Testis (tissue), 3 donors: Measurements from ENCODE around the gene PGM2. TPM values are rescaled to one million over a fixed set of nuclear protein-coding genes. Genes with fewer than 3 reads are reported as not detected.
A peak's percentile ranks its signal among the peaks of the same experiment; 100 is the strongest.
"Not testable (repeated sequence)": the region's sequence is repeated elsewhere in the genome, so short reads cannot be mapped to it uniquely, and the experiment has no call there.

Experiments
- DNase-seq: peaks from one replicate; pipeline ENCODE4 v3.0.0-alpha.2; 2019
- H3K27ac ChIP-seq, 2 donors: fragments of 200-600 bp; sonication (generic); one replicate each; pipeline ENCODE4 v1.5.1; 2019
- H3K27me3 ChIP-seq: fragments of 200-600 bp; sonication (generic); one replicate; pipeline ENCODE4 v1.5.1; 2019
- H3K36me3 ChIP-seq: fragments of 200-600 bp; sonication (generic); one replicate; pipeline ENCODE4 v1.5.1; 2017; ENCODE audit warnings: low read depth; ENCODE audit errors: missing control alignments
- H3K4me1 ChIP-seq: fragments of 200-600 bp; sonication (generic); one replicate; pipeline ENCODE4 v1.5.1; 2019
- H3K4me3 ChIP-seq, 2 donors: fragments of 200-600 bp; sonication (generic); one replicate each; pipeline ENCODE4 v1.5.1; 2017 to 2019
- H3K9me3 ChIP-seq: fragments of 200-600 bp; sonication (generic); one replicate; pipeline ENCODE4 v1.5.1; 2017
- POLR2A ChIP-seq: fragments of 450-650 bp; IDR thresholded peaks from one replicate; pipeline ENCODE4 v1.6.1; 2017; ENCODE audit warnings: antibody characterized with exemption, mild to moderate bottlenecking, moderate library complexity
- WGBS, 2 donors: methylation state at CpG; one replicate each; pipeline ENCODE4 v1.1.5; 2018; 5-methylcytosine and 5-hydroxymethylcytosine counted together
- intact Hi-C: fragments of 100-400 bp; cut with DNase I; formaldehyde crosslinking; loops from one replicate; pipeline ENCODE4 v1.15.1; 2023; ENCODE audit warnings: low total_unique reads
- polyA plus RNA-seq: library from polyadenylated mRNA; stranded (reverse); fragments of 350-450 nt; fragmentation: Illumina TruSeq; extraction: RNeasy Lipid Tissue Mini Kit (QIAGEN cat#74804); gene quantifications from one replicate; pipeline ENCODE4 v1.2.3, GENCODE V29; 2014; ENCODE audit warnings: low read depth, low replicate concordance; ENCODE audit not compliant: insufficient read depth
- total RNA-seq, 2 donors: library from RNA; depleted of rRNA; stranded (reverse); fragments of >200 nt; gene quantifications; one replicate each; pipeline ENCODE4 v1.2.3, GENCODE V29; 2016
- TF ChIP-seq, protein P1 (sequence below), 3 experiments: fragments of 450-650 bp in 2 of 3; fragments of 200-600 bp in 1 of 3; sonication (generic) in 1 of 3; IDR thresholded peaks; one replicate each; pipeline ENCODE4 v1.5.1; 2016 to 2019; ENCODE audit warnings: antibody characterized with exemption in 3 of 3, mild to moderate bottlenecking in 2 of 3, moderate library complexity in 1 of 3

Gene PGM2
- total and polyA plus RNA-seq, 3 donors from 2014 or later: 12.9 to 29.1 (median 27.0) TPM

GRCh38 chr4:37825501-37825900, 985 bp upstream of the PGM2 start:
- intact Hi-C loops, H3K36me3 ChIP-seq, H3K27me3 ChIP-seq, H3K9me3 ChIP-seq, DNase-seq: not testable (repeated sequence)
- Histone ChIP-seq H3K27ac (peak overlapping the region in 1 of 2 donors; percentile 78), H3K4me1 (peaks cover 20% of the 10 kb centered on the region), H3K4me3 (peak overlapping the region; percentile 86 to 91)
- TF ChIP-seq, protein P1, sequence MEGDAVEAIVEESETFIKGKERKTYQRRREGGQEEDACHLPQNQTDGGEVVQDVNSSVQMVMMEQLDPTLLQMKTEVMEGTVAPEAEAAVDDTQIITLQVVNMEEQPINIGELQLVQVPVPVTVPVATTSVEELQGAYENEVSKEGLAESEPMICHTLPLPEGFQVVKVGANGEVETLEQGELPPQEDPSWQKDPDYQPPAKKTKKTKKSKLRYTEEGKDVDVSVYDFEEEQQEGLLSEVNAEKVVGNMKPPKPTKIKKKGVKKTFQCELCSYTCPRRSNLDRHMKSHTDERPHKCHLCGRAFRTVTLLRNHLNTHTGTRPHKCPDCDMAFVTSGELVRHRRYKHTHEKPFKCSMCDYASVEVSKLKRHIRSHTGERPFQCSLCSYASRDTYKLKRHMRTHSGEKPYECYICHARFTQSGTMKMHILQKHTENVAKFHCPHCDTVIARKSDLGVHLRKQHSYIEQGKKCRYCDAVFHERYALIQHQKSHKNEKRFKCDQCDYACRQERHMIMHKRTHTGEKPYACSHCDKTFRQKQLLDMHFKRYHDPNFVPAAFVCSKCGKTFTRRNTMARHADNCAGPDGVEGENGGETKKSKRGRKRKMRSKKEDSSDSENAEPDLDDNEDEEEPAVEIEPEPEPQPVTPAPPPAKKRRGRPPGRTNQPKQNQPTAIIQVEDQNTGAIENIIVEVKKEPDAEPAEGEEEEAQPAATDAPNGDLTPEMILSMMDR (IDR thresholded peaks at IDR 0.05): peak in 1 of 3 experiments; percentile 11
- 1 to 3% methylated on average over 9 of the region's 9 CpGs for WGBS, 2 donors

DNA sequence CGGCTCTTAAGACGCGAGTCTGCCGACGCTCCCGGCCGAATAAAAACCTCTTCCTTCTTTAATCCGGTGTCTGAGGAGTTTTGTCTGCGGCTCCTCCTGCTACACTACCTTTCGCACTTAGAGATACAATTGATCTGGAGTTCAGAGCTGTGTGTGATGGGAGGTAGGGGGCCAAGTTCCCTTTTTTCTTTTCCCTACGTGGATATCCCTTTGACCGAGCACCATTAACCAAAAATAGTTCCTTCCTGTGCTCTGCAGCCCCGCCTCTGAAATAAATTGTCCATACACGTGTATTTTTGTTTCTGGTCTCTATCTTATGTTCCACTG, 555 bp upstream of the PGM2 start:
- intact Hi-C loops: no loop called here
- H3K4me3 ChIP-seq: peak overlapping the region; percentile 86 to 91
- H3K27me3 ChIP-seq: no peaks in the 10 kb centered on the region
- H3K9me3 ChIP-seq: no peaks in the 10 kb centered on the region
- WGBS, 2 donors: 0 to 1% methylated on average over 14 of the region's 14 CpGs
- H3K27ac ChIP-seq: peak overlapping the region; percentile 78 to 88
- H3K36me3 ChIP-seq: no peaks in the 10 kb centered on the region
- peak; percentile 24 for DNase-seq
- no peak for TF ChIP-seq POLR2A
- TF ChIP-seq, protein P1 (IDR thresholded peaks at IDR 0.05): no peak
- H3K4me1 ChIP-seq: peaks cover 20% of the 10 kb centered on the region

GRCh38 chr4:37827030-37827685, 672 bp downstream of the PGM2 start:
- peak overlapping the region; percentile 78 to 88 for H3K27ac ChIP-seq
- no peaks in the 10 kb centered on the region for H3K9me3 ChIP-seq
- peaks cover 20% of the 10 kb centered on the region for H3K4me1 ChIP-seq
- WGBS, 2 donors: 2 to 4% methylated on average over 23 to 38 of the region's 38 CpGs
- no peaks in the 10 kb centered on the region for H3K36me3 ChIP-seq
- peak overlapping the region; percentile 86 to 91 for H3K4me3 ChIP-seq
- no peak for TF ChIP-seq POLR2A
- TF ChIP-seq, protein P1 (IDR thresholded peaks at IDR 0.05): no peak
- peak; percentile 17 for DNase-seq
- no peaks in the 10 kb centered on the region for H3K27me3 ChIP-seq
- intact Hi-C loops: no loop called here

- 13 to 38% methylated on average over 1 of the region's 1 CpG for WGBS, 2 donors
- intact Hi-C loops: no loop called here
- DNase-seq: no peak
Measured at GRCh38 chr4:37827802-37828321, 1.4 kb downstream of the PGM2 start.

More at GRCh38 chr4:37827802-37828321, 1.4 kb downstream of the PGM2 start:
- TF ChIP-seq, protein P1 (IDR thresholded peaks at IDR 0.05): no peak
- H3K4me1 ChIP-seq: peaks cover 20% of the 10 kb centered on the region
- H3K36me3 ChIP-seq: no peaks in the 10 kb centered on the region
- peak overlapping the region; percentile 86 to 91 for H3K4me3 ChIP-seq
- H3K9me3 ChIP-seq: no peaks in the 10 kb centered on the region
- H3K27ac ChIP-seq: peak overlapping the region; percentile 78 to 88
- no peaks in the 10 kb centered on the region for H3K27me3 ChIP-seq
